Measurements from ENCODE around the gene ZMAT5.

DNA sequence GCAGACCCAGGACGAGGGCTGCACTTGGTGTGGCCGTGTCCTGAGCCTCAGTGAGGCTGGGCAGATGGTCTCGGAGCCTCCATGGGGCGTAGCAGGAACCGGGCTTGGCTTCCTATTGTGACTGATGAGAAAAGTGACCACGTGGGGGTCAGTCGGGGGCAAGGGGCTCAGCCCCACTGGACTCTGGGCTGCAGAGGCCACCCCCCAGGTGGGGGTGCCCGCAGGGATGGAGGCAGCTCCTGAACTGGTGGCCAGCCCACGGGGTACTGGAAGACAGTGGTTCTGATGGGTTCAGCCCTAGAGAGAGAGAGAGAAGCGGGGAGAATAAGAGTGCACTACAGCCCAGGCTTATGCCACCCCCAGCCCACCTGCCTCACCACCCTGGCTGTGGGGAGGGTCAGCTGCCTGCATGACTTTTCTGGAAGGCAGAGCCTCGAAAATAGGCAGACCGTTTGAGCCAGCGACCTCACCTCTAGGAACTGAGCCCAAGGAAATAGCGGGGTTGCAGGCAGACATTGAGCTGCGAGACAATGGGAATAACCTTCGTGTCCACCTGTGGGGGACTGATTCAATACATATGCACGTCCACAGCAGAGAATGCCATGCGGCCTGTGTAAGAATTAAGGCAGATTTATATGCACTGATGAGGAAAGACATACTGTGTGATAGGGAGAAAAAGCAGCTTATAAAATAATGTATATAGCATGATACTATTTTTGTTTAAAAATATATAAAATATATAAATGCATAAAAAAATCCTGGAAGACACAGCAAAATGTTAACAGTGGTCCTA is 35.6 kb downstream of the ZMAT5 start:
- TF ChIP-seq POLR2A (IDR thresholded peaks at IDR 0.05; ENCODE audit: low read depth, low read length) (no peak), POLR2AphosphoS5 (IDR thresholded peaks at IDR 0.05; ENCODE audit: low read depth, low read length) (no peak), SPI1 (IDR thresholded peaks at IDR 0.05; ENCODE audit: low read depth, low read length) (no peak), TAF1 (IDR thresholded peaks at IDR 0.05; ENCODE audit: low read depth, low read length) (no peak), POU2F2 (IDR thresholded peaks at IDR 0.05; ENCODE audit: low read depth, low read length) (no peak), PAX5 (IDR thresholded peaks at IDR 0.05; ENCODE audit: insufficient read depth, low read length, severe bottlenecking) (no peak)
